GM12878 (cell line): Measurements from ENCODE around the gene MYH7B. TPM values are rescaled to one million over a fixed set of nuclear protein-coding genes. Genes with fewer than 3 reads are reported as not detected.

Experiments used
- ATAC-seq: fragments of 200-7000 bp; cut with Tn5 transposase; 3 replicates; pipeline ENCODE4 v1.9.1; 2020; ENCODE audit warnings: mild to moderate bottlenecking, moderate library complexity
- BruUV-seq: library from RNA; stranded (reverse); fragments of 400-500 nt; replicated peaks from 2 replicates; lab custom pipeline; 2021; lab: Mats Ljungman, UMichigan
- CTCF ChIA-PET: fragments of 300-600 bp; sonication (Branson Sonifier 250); formaldehyde crosslinking; extraction: SDS; loops from one replicate; lab custom pipeline; 2021; ENCODE audit warnings: inconsistent platforms; lab: Yijun Ruan, JAX
- POLR2A ChIA-PET: fragments of 350-600 bp; formaldehyde crosslinking; extraction: SDS; loops from one replicate; lab custom pipeline; 2021; ENCODE audit warnings: inconsistent platforms; lab: Charles Lee
- RAD21 ChIA-PET: fragments of 300-600 bp; sonication (Branson Sonifier 250); formaldehyde crosslinking; loops from one replicate; lab custom pipeline; 2023; ENCODE audit warnings: antibody characterized with exemption; ENCODE audit not compliant: unreplicated experiment; lab: Charles Lee
- SMC1A ChIA-PET: fragments of 300-600 bp; sonication (Branson Sonifier 250); formaldehyde crosslinking; loops from one replicate; lab custom pipeline; 2023; ENCODE audit not compliant: unreplicated experiment, uncharacterized antibody; lab: Charles Lee
- DNase-seq: peaks from one replicate; pipeline ENCODE4 v3.0.0-alpha.2; 2011; ENCODE audit warnings: low read depth, low spot score
- FAIRE-seq: peaks from 3 replicates; lab custom pipeline; 2011; peaks lifted over from hg19 to GRCh38; lab: Jason Lieb, UNC
- H2AFZ ChIP-seq: 2 replicates; pipeline ENCODE4 v1.6.0; 2011; ENCODE audit warnings: low read depth, low read length, control low read depth; ENCODE audit not compliant: control insufficient read depth
- H3K27ac ChIP-seq: 2 replicates; pipeline ENCODE4 v1.5.1; 2011; ENCODE audit warnings: control low read depth; ENCODE audit not compliant: control insufficient read depth, insufficient read depth
- H3K27me3 ChIP-seq, 2 experiments: replicated peaks in 1 of 2; 2 replicates each; pipeline versions ENCODE4 v1.6.0 to v1.6.1; 2011; ENCODE audit warnings: low read length in 1 of 2; ENCODE audit not compliant: control insufficient read depth in 2 of 2, insufficient read depth in 2 of 2
- H3K36me3 ChIP-seq, 2 experiments: 2 replicates each; pipeline ENCODE4 v1.5.1; 2011; ENCODE audit warnings: low read length in 1 of 2; ENCODE audit not compliant: control insufficient read depth in 2 of 2, insufficient read depth in 2 of 2
- H3K4me1 ChIP-seq: 2 replicates; pipeline ENCODE4 v1.6.1; 2011; ENCODE audit warnings: mild to moderate bottlenecking, low read length, moderate library complexity, mixed read lengths; ENCODE audit not compliant: control insufficient read depth, insufficient read depth
- H3K4me2 ChIP-seq: 2 replicates; pipeline ENCODE4 v1.6.0; 2011; ENCODE audit warnings: control low read depth; ENCODE audit not compliant: control insufficient read depth, insufficient read depth
- H3K4me3 ChIP-seq: fragments of 200-600 bp; sonication (generic); 2 replicates; pipeline ENCODE4 v1.5.1; 2016
- H3K79me2 ChIP-seq: 2 replicates; pipeline ENCODE4 v1.6.0; 2011; ENCODE audit warnings: low read length; ENCODE audit not compliant: control insufficient read depth, insufficient read depth
- H3K9ac ChIP-seq: 2 replicates; pipeline ENCODE4 v1.8.0; 2011; ENCODE audit warnings: low read length, control low read depth, mixed read lengths; ENCODE audit not compliant: control insufficient read depth, insufficient read depth
- H3K9me3 ChIP-seq: replicated peaks from 3 replicates; pipeline ENCODE4 v1.5.1; 2011; ENCODE audit warnings: mild to moderate bottlenecking, low read length; ENCODE audit not compliant: control insufficient read depth, insufficient read depth
- H4K20me1 ChIP-seq: 2 replicates; pipeline ENCODE4 v1.6.0; 2011; ENCODE audit not compliant: control insufficient read depth, insufficient read depth
- ATF7 ChIP-seq: fragments of 450-650 bp; IDR thresholded peaks from 2 replicates; pipeline ENCODE4 v1.6.1; 2016; ENCODE audit warnings: low read depth, mild to moderate bottlenecking
- CREB1 ChIP-seq: IDR thresholded peaks from 2 replicates; pipeline ENCODE4 v1.6.1; 2012; ENCODE audit warnings: low read depth, mild to moderate bottlenecking, inconsistent platforms
- CTCF ChIP-seq, 3 experiments: IDR thresholded peaks in 2 of 3; conservative IDR thresholded peaks in 1 of 3; 2 replicates each; pipeline ENCODE4 v1.5.1; 2011; ENCODE audit warnings: low read depth in 3 of 3, low read length in 3 of 3, mild to moderate bottlenecking in 3 of 3, control low read depth in 2 of 3, moderate library complexity in 2 of 3, inconsistent platforms in 1 of 3, mixed read lengths in 1 of 3; ENCODE audit not compliant: control insufficient read depth in 2 of 3, insufficient read depth in 1 of 3; ENCODE audit errors: extremely low read depth in 1 of 3
- ESRRA ChIP-seq: IDR thresholded peaks from 2 replicates; pipeline ENCODE4 v1.6.1; 2012; ENCODE audit warnings: mild to moderate bottlenecking, low read length, improper control_type of control experiment
- MEF2B ChIP-seq: fragments of 450-650 bp; IDR thresholded peaks from 2 replicates; pipeline ENCODE4 v1.6.1; 2018; ENCODE audit warnings: mild to moderate bottlenecking, moderate library complexity; ENCODE audit not compliant: partially characterized antibody, poor library complexity, severe bottlenecking
- NFXL1 ChIP-seq: fragments of 450-650 bp; IDR thresholded peaks from 2 replicates; pipeline ENCODE4 v1.6.1; 2017; ENCODE audit warnings: antibody characterized with exemption, mild to moderate bottlenecking, borderline replicate concordance
- POLR2A ChIP-seq: IDR thresholded peaks from 2 replicates; pipeline ENCODE4 v1.6.1; 2011; ENCODE audit warnings: low read depth, mild to moderate bottlenecking, low read length
- POU2F2 ChIP-seq: IDR thresholded peaks from 3 replicates; pipeline ENCODE4 v1.6.1; 2011; ENCODE audit warnings: low read depth, mild to moderate bottlenecking, low read length, borderline replicate concordance
- RUNX3 ChIP-seq: IDR thresholded peaks from 2 replicates; pipeline ENCODE4 v1.6.1; 2012; ENCODE audit warnings: low read length, inconsistent platforms
- SP1 ChIP-seq: IDR thresholded peaks from one replicate; pipeline ENCODE4 v1.6.1; 2011; ENCODE audit warnings: low read depth, low read length
- WRNIP1 ChIP-seq: IDR thresholded peaks from 2 replicates; pipeline ENCODE4 v1.6.1; 2011; ENCODE audit warnings: low read depth, low read length, improper control_type of control experiment, borderline replicate concordance
- ZBTB40 ChIP-seq: fragments of 450-650 bp; IDR thresholded peaks from 2 replicates; pipeline ENCODE4 v1.6.1; 2016; ENCODE audit warnings: mild to moderate bottlenecking, moderate library complexity, borderline replicate concordance
- ZNF217 ChIP-seq: fragments of 450-650 bp; IDR thresholded peaks from 2 replicates; pipeline ENCODE4 v1.6.1; 2017; ENCODE audit warnings: antibody characterized with exemption, mild to moderate bottlenecking
- WGBS: methylation state at CpG from one replicate; pipeline ENCODE4 v1.1.6; 2016; ENCODE audit warnings: low lambda C conversion rate; ENCODE audit not compliant: insufficient replicate concordance, insufficient coverage; ENCODE audit errors: missing lambda C conversion rate; 5-methylcytosine and 5-hydroxymethylcytosine counted together
- in situ Hi-C: fragments of 300-500 bp; cut with MboI; formaldehyde crosslinking; loops from 9 replicates; pipeline ENCODE4 v1.14.3; 2018; ENCODE audit warnings: mixed read lengths
- intact Hi-C: fragments of 100-400 bp; cut with micrococcal nuclease; formaldehyde crosslinking; loops from one replicate; pipeline ENCODE4 v1.14.2; 2022; ENCODE audit not compliant: unreplicated experiment
- polyA plus RNA-seq, 11 experiments: library from polyadenylated mRNA; depleted of rRNA in 4 of 11; unstranded in 6 of 11; stranded (reverse) in 5 of 11; fragments of >200 nt; fragmentation: Nextera tagmentation in 4 of 11; fragmentation: Illumina TruSeq in 1 of 11; extraction: Ambion mirVana in 4 of 11; extraction: Trizol in 1 of 11; gene quantifications; 1 replicate in 1 of 11; 2 replicates in 10 of 11; pipeline versions ENCODE4 v1.2.1 to v1.2.3, GENCODE V29; 2011 to 2016; ENCODE audit warnings: inconsistent platforms in 2 of 11, missing spikeins in 2 of 11, low read depth in 1 of 11
- total RNA-seq, 4 experiments: library from RNA; depleted of rRNA in 3 of 4; stranded (reverse); fragments of >200 nt in 3 of 4; fragmentation: Illumina TruSeq in 1 of 4; extraction: Trizol in 1 of 4; gene quantifications; 2 replicates each; pipeline versions ENCODE4 v1.2.1 to v1.2.3, GENCODE V29; 2013 to 2021
- TF ChIP-seq, protein P1 (sequence below): IDR thresholded peaks from 2 replicates; pipeline ENCODE4 v1.6.1; 2011; ENCODE audit warnings: mild to moderate bottlenecking, low read depth, low read length, moderate library complexity; ENCODE audit not compliant: insufficient replicate concordance

Gene MYH7B
- total and polyA plus RNA-seq, 10 of the 15 experiments (the other 5 are each of a cell fraction or from before 2014, with no cell fraction given), result 0.01 to 0.40 (median 0.20) TPM; not detected in 3

GRCh38 chr20:34927736-34928135, 27.9 kb upstream of the MYH7B start (continued):
- TF ChIP-seq CTCF (IDR thresholded peaks at IDR 0.05 in 2 of 3, conservative IDR thresholded peaks at IDR 0.05 in 1 of 3; ENCODE audit: control insufficient read depth in 2 of 3, extremely low read depth in 1 of 3, insufficient read depth in 1 of 3, low read depth in 3 of 3, low read length in 3 of 3), result no peak
- TF ChIP-seq RUNX3, result no peak
- TF ChIP-seq NFXL1, result no peak
- TF ChIP-seq ZNF217, result no peak
- no peak for TF ChIP-seq CREB1
- no peak for TF ChIP-seq ATF7

DNA sequence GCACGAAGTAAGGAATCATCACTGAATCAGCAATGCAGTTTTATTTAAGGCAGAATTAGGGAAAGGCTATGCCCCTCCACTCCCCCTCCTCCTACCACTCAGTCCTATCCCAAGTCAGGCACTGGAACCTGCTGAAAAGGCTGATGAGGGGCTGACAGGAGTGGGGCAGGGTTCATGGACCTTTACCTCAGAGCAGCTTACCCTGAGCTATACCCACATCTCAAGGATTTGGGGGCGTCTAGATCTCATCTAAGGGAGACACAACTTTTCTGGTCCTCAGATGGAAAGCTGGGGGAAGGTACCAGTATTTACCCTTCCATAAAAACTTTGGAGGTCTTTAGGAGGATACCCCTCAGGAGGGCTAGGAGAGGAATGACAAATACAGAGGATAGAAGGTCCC, 27.3 kb upstream of the MYH7B start:
- Histone ChIP-seq H3K79me2 (no peaks in the 10 kb centered on the region), H3K4me2 (no peak overlapping the region), H3K4me3 (no peak overlapping the region), H3K36me3 (peaks cover 6 to 8% of the 10 kb centered on the region in 2 experiments; a peak in 3 of 4 replicates), H3K27ac (no peak overlapping the region), H3K27me3 (no peaks in the 10 kb centered on the region), H3K9me3 (no peaks in the 10 kb centered on the region), H4K20me1 (no peaks in the 10 kb centered on the region), H2AFZ (no peak overlapping the region), H3K9ac (no peak overlapping the region), H3K4me1 (no peaks in the 10 kb centered on the region)
- FAIRE-seq, result no peak
- no peak for ATAC-seq
- in situ Hi-C loops, result no loop called here
- no peak for DNase-seq
- SMC1A ChIA-PET, result no interaction called here
- POLR2A ChIA-PET, result interaction anchor here (0.6 kb wide), 1 partner anchor 499 kb away, joined by 4 read pairs; no protein-coding TSS in a partner anchor
- RAD21 ChIA-PET, result no interaction called here
- intact Hi-C loops, result no loop called here
- no TSS peak for BruUV-seq
- CTCF ChIA-PET, result interaction anchor here (0.6 kb wide), 1 partner anchor 11 kb away, joined by 3 read pairs; no protein-coding TSS in a partner anchor
- WGBS, result 96% methylated on average over 2 of the region's 2 CpGs
- TF ChIP-seq SP1, result no peak
- TF ChIP-seq WRNIP1, result no peak
- TF ChIP-seq MEF2B, result no peak
- TF ChIP-seq ESRRA, result no peak
- TF ChIP-seq POLR2A, result no peak
- TF ChIP-seq ZBTB40, result no peak
- TF ChIP-seq, protein P1, sequence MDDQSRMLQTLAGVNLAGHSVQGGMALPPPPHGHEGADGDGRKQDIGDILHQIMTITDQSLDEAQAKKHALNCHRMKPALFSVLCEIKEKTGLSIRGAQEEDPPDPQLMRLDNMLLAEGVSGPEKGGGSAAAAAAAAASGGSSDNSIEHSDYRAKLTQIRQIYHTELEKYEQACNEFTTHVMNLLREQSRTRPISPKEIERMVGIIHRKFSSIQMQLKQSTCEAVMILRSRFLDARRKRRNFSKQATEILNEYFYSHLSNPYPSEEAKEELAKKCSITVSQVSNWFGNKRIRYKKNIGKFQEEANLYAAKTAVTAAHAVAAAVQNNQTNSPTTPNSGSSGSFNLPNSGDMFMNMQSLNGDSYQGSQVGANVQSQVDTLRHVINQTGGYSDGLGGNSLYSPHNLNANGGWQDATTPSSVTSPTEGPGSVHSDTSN, result no peak
- no peak for TF ChIP-seq POU2F2
